BLaER1 (cell line): Measurements from ENCODE around the gene LIN7A.

ENCODE experiments used
- H3K27ac ChIP-seq: shearing (Covaris generic); formaldehyde crosslinking; 2 replicates; pipeline ENCODE4 v1.8.1; 2022
- H3K27me3 ChIP-seq: shearing (Covaris generic); formaldehyde crosslinking; 2 replicates; pipeline ENCODE4 v1.8.1; 2022
- H3K36me3 ChIP-seq: shearing (Covaris generic); formaldehyde crosslinking; 2 replicates; pipeline ENCODE4 v1.8.1; 2022
- H3K4me1 ChIP-seq: shearing (Covaris generic); formaldehyde crosslinking; 2 replicates; pipeline ENCODE4 v1.8.1; 2022
- H3K4me2 ChIP-seq: shearing (Covaris generic); formaldehyde crosslinking; 2 replicates; pipeline ENCODE4 v1.8.1; 2022
- H3K4me3 ChIP-seq: shearing (Covaris generic); formaldehyde crosslinking; 2 replicates; pipeline ENCODE4 v1.8.1; 2022
- H3K9ac ChIP-seq: shearing (Covaris generic); formaldehyde crosslinking; 2 replicates; pipeline ENCODE4 v1.8.1; 2022
- H3K9me3 ChIP-seq: shearing (Covaris generic); formaldehyde crosslinking; 2 replicates; pipeline ENCODE4 v1.8.1; 2022
- H4K20me1 ChIP-seq: shearing (Covaris generic); formaldehyde crosslinking; 2 replicates; pipeline ENCODE4 v1.8.1; 2022
- Cebpa-rat ChIP-seq: shearing (Covaris generic); IDR thresholded peaks from 2 replicates; pipeline ENCODE4 v1.8.1; 2022

LIN7A gene

GRCh38 chr12:80745851-80746505 is 191.8 kb downstream of the LIN7A start:
- no peaks in the 10 kb centered on the region for H3K27me3 ChIP-seq
- no peaks in the 10 kb centered on the region for H3K4me1 ChIP-seq
- H3K9me3 ChIP-seq = no peaks in the 10 kb centered on the region
- H3K9ac ChIP-seq = no peak overlapping the region
- TF ChIP-seq Cebpa-rat = no peak
- H3K4me2 ChIP-seq = no peak overlapping the region
- H3K36me3 ChIP-seq = no peaks in the 10 kb centered on the region
- H3K27ac ChIP-seq = no peak overlapping the region
- H3K4me3 ChIP-seq = no peak overlapping the region
- H4K20me1 ChIP-seq = no peaks in the 10 kb centered on the region
